Activated CD4-positive, alpha-beta memory T cell treated with anti-CD3 and anti-CD28 coated beads, Interleukin-2, amount 10 ng/mL, durations not matched to agents 7 days and 5 days (primary cell): Measurements from ENCODE around the gene EIF4A3. TPM values are rescaled to one million over a fixed set of nuclear protein-coding genes. Genes with fewer than 3 reads are reported as not detected.
A peak's percentile ranks its signal among the peaks of the same experiment; 100 is the strongest.

ENCODE experiments used
- CTCF ChIA-PET: fragments of 350-600 bp; sonication (Branson Sonifier 250); formaldehyde crosslinking; loops from one replicate; lab custom pipeline; 2021; ENCODE audit warnings: antibody characterized with exemption, inconsistent platforms; lab: Charles Lee
- POLR2A ChIA-PET: fragments of 350-600 bp; sonication (Branson Sonifier 250); formaldehyde crosslinking; loops from one replicate; lab custom pipeline; 2021; ENCODE audit warnings: antibody characterized with exemption; lab: Charles Lee
- DNase-seq: peaks from one replicate; pipeline ENCODE4 v3.0.0-alpha.2; 2020
- H3K27ac Mint-ChIP-seq: one replicate; pipeline ENCODE4 v1.8.0; 2021; ENCODE audit warnings: mild to moderate bottlenecking, mixed read lengths
- H3K27me3 Mint-ChIP-seq: one replicate; pipeline ENCODE4 v1.8.0; 2021; ENCODE audit warnings: mixed read lengths
- H3K36me3 Mint-ChIP-seq: one replicate; pipeline ENCODE4 v1.8.0; 2021; ENCODE audit warnings: low read depth, mixed read lengths
- H3K4me1 Mint-ChIP-seq: one replicate; pipeline ENCODE4 v1.8.0; 2021; ENCODE audit warnings: mixed read lengths
- H3K4me3 Mint-ChIP-seq: one replicate; pipeline ENCODE4 v1.8.0; 2021; ENCODE audit warnings: mild to moderate bottlenecking, mixed read lengths
- H3K9me3 Mint-ChIP-seq: one replicate; pipeline ENCODE4 v1.8.0; 2021; ENCODE audit warnings: mixed read lengths
- total RNA-seq, 2 experiments: library from RNA; stranded (reverse); gene quantifications; one replicate each; pipeline ENCODE4 v1.2.3, GENCODE V29; 2021

Gene EIF4A3
- total RNA-seq, 2 experiments from 2014 or later = 109 to 115 TPM

DNA sequence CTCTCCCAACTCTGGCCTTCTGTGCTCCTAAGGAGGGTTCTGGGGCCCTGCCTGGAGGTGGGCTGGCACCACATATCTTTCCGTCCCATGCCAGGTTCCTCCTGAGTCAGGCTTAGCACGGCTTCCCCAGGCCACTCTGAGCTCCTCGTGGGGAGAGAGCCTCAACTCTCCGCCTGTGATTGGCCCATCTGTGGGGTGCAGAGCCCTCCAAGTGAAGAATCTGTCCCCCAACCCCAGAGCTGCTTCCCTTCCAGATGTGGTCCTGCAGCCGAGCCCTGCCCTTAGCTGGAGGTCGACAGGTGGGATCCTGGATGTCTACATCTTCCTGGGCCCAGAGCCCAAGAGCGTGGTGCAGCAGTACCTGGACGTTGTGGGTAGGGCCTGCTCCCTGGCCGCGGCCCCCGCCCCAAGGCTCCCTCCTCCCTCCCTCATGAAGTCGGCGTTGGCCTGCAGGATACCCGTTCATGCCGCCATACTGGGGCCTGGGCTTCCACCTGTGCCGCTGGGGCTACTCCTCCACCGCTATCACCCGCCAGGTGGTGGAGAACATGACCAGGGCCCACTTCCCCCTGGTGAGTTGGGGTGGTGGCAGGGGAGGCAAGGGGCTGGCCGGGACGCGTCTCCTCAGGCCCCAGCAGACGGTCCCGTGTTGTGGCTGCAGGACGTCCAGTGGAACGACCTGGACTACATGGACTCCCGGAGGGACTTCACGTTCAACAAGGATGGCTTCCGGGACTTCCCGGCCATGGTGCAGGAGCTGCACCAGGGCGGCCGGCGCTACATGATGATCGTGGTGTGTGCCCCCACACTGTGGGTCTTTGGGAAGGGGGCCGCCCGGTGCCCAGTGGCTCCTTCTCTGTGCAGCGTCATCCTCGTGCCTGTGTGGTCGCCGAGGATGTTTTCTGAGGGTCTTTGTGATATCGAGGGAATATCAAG lies 38.6 kb downstream of the EIF4A3 start:
- Mint-ChIP-seq H3K4me3 (no peak overlapping the region), H3K9me3 (no peaks in the 10 kb centered on the region), H3K36me3 (no peaks in the 10 kb centered on the region), H3K27ac (no peak overlapping the region), H3K27me3 (no peaks in the 10 kb centered on the region), H3K4me1 (peaks cover 1% of the 10 kb centered on the region)
- CTCF ChIA-PET = no interaction called here
- no peak for DNase-seq
- POLR2A ChIA-PET = interaction anchor here (1.3 kb wide), 1 partner anchor 37 kb away, joined by 3 read pairs; no protein-coding TSS in a partner anchor

DNA sequence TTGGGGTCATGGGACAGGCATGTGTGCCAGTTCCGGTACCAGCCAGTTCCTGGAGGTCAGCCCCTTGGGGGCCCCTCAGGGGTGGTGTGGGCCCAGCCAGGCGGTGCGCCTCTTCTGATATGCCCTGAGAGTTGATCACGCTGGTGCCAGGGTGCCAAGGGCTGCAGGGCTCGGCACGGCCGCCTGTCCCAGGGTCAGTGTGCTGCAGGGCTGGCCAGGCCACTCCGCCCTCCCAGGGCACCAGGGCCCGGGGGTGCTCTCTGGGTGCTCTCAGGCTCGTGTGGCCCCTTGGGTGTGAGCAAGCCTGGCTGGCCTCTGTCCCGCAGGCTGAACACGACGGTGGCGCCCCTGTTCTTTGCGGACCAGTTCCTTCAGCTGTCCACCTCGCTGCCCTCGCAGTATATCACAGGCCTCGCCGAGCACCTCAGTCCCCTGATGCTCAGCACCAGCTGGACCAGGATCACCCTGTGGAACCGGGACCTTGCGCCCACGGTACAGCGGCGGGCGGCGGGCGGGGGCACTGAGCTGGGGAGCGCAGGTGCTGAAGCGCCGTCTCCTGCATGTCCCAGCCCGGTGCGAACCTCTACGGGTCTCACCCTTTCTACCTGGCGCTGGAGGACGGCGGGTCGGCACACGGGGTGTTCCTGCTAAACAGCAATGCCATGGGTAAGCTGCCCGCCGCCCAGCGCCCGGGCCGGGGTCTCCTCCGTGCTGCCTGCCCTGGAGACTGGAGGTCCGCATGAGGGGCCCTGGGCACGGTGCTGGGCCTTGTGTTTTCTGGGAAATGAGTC lies 39.5 kb downstream of the EIF4A3 start:
- Mint-ChIP-seq H3K4me1 (peaks cover 6% of the 10 kb centered on the region), H3K27ac (no peak overlapping the region), H3K27me3 (no peaks in the 10 kb centered on the region), H3K4me3 (no peak overlapping the region), H3K9me3 (no peaks in the 10 kb centered on the region), H3K36me3 (no peaks in the 10 kb centered on the region)
- no peak for DNase-seq
- CTCF ChIA-PET = no interaction called here
- POLR2A ChIA-PET = interaction anchor here (1.3 kb wide), 1 partner anchor 38 kb away, joined by 3 read pairs; no protein-coding TSS in a partner anchor

DNA sequence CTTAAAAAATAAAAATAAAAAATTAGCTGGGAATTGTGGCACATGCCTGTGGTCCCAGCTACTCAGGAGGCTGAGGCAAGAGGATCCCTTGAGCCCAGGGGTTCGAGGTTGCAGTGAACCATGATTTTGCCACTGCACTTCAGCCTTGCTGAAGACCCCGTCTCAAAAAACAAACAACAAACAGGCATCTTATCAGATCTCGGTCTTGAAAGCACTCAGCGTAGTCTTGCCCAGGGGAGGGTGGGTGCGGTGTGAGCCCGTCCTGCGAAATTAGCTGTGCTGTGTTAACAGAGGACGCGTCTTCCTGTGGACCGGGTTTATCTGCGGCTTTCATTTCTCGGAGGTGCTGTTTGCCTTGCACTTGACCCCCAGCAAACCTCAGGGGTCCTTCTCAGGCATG lies 40.2 kb downstream of the EIF4A3 start:
- DNase-seq = no peak
- Mint-ChIP-seq H3K4me1 (peaks cover 12% of the 10 kb centered on the region), H3K9me3 (no peaks in the 10 kb centered on the region), H3K27me3 (no peaks in the 10 kb centered on the region), H3K27ac (no peak overlapping the region), H3K4me3 (no peak overlapping the region), H3K36me3 (no peaks in the 10 kb centered on the region)
- CTCF ChIA-PET = no interaction called here
- POLR2A ChIA-PET = interaction anchor here (1.3 kb wide), 1 partner anchor 39 kb away, joined by 3 read pairs; no protein-coding TSS in a partner anchor

DNA sequence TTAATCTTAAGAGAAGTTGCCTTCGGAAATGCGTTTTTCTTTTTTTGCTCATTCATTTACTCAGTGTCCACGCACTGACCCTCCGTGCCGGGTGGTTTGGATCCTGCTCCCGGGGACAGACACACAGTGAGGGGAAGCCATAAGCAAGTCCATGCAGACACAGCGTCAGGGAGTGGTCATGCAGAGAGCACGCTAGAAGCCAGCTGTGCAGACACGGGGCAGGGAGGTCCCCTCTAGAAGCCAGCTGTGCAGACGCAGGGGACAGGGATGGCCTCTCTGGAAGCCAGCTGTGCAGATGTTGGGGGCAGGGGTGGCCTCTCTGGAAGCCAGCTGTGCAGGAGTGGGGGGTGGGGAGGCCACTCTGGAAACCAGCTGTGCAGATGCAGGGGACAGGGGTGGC lies 40.8 kb downstream of the EIF4A3 start:
- Mint-ChIP-seq H3K4me3 (no peak overlapping the region), H3K9me3 (no peaks in the 10 kb centered on the region), H3K4me1 (peaks cover 13% of the 10 kb centered on the region), H3K36me3 (no peaks in the 10 kb centered on the region), H3K27ac (no peak overlapping the region), H3K27me3 (no peaks in the 10 kb centered on the region)
- no peak for DNase-seq
- ChIA-PET CTCF (no interaction called here), POLR2A (no interaction called here)

DNA sequence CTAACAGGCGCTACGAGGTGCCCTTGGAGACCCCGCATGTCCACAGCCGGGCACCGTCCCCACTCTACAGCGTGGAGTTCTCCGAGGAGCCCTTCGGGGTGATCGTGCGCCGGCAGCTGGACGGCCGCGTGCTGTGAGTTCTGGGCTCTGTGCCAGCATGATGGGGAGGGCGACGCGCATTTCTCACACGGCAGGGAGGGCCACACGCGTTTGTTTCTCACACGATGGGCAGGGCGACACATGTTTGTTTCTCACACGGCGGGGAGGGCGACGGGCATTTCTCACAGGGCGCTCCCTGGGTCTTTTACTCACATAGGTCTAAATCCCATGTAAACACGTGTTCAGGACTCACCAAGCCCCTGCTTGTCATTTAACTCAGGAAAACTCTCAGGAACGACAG lies 41.2 kb downstream of the EIF4A3 start:
- no peak overlapping the region for H3K27ac Mint-ChIP-seq
- CTCF ChIA-PET = no interaction called here
- no peaks in the 10 kb centered on the region for H3K27me3 Mint-ChIP-seq
- DNase-seq = no peak
- H3K36me3 Mint-ChIP-seq = no peaks in the 10 kb centered on the region
- H3K9me3 Mint-ChIP-seq = no peaks in the 10 kb centered on the region
- H3K4me3 Mint-ChIP-seq = no peak overlapping the region
- POLR2A ChIA-PET = no interaction called here
- peaks cover 16% of the 10 kb centered on the region for H3K4me1 Mint-ChIP-seq

DNA sequence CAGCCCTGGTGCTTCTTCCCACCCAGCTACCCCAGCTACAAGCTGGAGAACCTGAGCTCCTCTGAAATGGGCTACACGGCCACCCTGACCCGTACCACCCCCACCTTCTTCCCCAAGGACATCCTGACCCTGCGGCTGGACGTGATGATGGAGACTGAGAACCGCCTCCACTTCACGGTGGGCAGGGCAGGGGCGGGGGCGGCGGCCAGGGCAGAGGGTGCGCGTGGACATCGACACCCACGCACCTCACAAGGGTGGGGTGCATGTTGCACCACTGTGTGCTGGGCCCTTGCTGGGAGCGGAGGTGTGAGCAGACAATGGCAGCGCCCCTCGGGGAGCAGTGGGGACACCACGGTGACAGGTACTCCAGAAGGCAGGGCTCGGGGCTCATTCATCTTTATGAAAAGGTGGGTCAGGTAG lies 42.0 kb downstream of the EIF4A3 start:
- Mint-ChIP-seq H3K4me1 (peaks cover 24% of the 10 kb centered on the region), H3K9me3 (no peaks in the 10 kb centered on the region), H3K27me3 (peaks cover 3% of the 10 kb centered on the region), H3K36me3 (no peaks in the 10 kb centered on the region), H3K27ac (no peak overlapping the region), H3K4me3 (no peak overlapping the region)
- no peak for DNase-seq
- CTCF ChIA-PET = no interaction called here
- POLR2A ChIA-PET = no interaction called here

DNA sequence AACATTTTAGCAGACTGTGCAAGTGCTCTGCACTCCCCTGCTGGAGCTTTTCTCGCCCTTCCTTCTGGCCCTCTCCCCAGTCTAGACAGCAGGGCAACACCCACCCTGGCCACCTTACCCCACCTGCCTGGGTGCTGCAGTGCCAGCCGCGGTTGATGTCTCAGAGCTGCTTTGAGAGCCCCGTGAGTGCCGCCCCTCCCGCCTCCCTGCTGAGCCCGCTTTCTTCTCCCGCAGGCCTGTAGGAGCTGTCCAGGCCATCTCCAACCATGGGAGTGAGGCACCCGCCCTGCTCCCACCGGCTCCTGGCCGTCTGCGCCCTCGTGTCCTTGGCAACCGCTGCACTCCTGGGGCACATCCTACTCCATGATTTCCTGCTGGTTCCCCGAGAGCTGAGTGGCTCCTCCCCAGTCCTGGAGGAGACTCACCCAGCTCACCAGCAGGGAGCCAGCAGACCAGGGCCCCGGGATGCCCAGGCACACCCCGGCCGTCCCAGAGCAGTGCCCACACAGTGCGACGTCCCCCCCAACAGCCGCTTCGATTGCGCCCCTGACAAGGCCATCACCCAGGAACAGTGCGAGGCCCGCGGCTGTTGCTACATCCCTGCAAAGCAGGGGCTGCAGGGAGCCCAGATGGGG lies 42.5 kb downstream of the EIF4A3 start:
- POLR2A ChIA-PET = interaction anchor here (0.9 kb wide), 1 partner anchor 41 kb away, joined by 3 read pairs; no protein-coding TSS in a partner anchor

DNA sequence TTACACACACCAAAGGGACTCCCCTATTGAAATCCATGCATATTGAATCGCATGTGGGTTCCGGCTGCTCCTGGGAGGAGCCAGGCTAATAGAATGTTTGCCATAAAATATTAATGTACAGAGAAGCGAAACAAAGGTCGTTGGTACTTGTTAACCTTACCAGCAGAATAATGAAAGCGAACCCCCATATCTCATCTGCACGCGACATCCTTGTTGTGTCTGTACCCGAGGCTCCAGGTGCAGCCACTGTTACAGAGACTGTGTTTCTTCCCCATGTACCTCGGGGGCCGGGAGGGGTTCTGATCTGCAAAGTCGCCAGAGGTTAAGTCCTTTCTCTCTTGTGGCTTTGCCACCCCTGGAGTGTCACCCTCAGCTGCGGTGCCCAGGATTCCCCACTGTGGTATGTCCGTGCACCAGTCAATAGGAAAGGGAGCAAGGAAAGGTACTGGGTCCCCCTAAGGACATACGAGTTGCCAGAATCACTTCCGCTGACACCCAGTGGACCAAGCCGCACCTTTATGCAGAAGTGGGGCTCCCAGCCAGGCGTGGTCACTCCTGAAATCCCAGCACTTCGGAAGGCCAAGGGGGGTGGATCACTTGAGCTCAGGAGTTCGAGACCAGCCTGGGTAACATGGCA lies 43.4 kb downstream of the EIF4A3 start:
- ChIA-PET CTCF (no interaction called here), POLR2A (interaction anchor here (0.9 kb wide), 1 partner anchor 42 kb away, joined by 3 read pairs; no protein-coding TSS in a partner anchor)
- no peaks in the 10 kb centered on the region for H3K36me3 Mint-ChIP-seq
- peaks cover 3% of the 10 kb centered on the region for H3K27me3 Mint-ChIP-seq
- H3K27ac Mint-ChIP-seq = no peak overlapping the region
- peaks cover 29% of the 10 kb centered on the region for H3K4me1 Mint-ChIP-seq
- H3K9me3 Mint-ChIP-seq = no peaks in the 10 kb centered on the region
- no peak for DNase-seq
- peak overlapping the region; percentile 40 for H3K4me3 Mint-ChIP-seq

More for the DNA sequence above, 42.5 kb downstream of the EIF4A3 start:
- H3K4me1 Mint-ChIP-seq = peaks cover 29% of the 10 kb centered on the region
- DNase-seq = no peak
- no peaks in the 10 kb centered on the region for H3K9me3 Mint-ChIP-seq
- no peak overlapping the region for H3K27ac Mint-ChIP-seq
- CTCF ChIA-PET = interaction anchor here (0.6 kb wide), 1 partner anchor 25 kb away, joined by 5 read pairs; no protein-coding TSS in a partner anchor
- no peaks in the 10 kb centered on the region for H3K36me3 Mint-ChIP-seq
- no peak overlapping the region for H3K4me3 Mint-ChIP-seq
- H3K27me3 Mint-ChIP-seq = peaks cover 3% of the 10 kb centered on the region

DNA sequence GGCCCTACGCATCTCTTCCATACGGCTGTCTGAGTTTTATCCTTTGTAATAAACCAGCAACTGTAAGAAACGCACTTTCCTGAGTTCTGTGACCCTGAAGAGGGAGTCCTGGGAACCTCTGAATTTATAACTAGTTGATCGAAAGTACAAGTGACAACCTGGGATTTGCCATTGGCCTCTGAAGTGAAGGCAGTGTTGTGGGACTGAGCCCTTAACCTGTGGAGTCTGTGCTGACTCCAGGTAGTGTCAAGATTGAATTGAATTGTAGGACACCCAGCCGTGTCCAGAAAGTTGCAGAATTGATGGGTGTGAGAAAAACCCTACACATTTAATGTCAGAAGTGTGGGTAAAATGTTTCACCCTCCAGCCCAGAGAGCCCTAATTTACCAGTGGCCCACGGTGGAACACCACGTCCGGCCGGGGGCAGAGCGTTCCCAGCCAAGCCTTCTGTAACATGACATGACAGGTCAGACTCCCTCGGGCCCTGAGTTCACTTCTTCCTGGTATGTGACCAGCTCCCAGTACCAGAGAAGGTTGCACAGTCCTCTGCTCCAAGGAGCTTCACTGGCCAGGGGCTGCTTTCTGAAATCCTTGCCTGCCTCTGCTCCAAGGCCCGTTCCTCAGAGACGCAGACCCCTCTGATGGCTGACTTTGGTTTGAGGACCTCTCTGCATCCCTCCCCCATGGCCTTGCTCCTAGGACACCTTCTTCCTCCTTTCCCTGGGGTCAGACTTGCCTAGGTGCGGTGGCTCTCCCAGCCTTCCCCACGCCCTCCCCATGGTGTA lies 44.1 kb downstream of the EIF4A3 start:
- CTCF ChIA-PET = no interaction called here

DNA sequence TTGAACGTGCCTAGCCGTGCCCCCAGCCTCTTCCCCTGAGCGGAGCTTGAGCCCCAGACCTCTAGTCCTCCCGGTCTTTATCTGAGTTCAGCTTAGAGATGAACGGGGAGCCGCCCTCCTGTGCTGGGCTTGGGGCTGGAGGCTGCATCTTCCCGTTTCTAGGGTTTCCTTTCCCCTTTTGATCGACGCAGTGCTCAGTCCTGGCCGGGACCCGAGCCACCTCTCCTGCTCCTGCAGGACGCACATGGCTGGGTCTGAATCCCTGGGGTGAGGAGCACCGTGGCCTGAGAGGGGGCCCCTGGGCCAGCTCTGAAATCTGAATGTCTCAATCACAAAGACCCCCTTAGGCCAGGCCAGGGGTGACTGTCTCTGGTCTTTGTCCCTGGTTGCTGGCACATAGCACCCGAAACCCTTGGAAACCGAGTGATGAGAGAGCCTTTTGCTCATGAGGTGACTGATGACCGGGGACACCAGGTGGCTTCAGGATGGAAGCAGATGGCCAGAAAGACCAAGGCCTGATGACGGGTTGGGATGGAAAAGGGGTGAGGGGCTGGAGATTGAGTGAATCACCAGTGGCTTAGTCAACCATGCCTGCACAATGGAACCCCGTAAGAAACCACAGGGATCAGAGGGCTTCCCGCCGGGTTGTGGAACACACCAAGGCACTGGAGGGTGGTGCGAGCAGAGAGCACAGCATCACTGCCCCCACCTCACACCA lies 44.8 kb downstream of the EIF4A3 start:
- Mint-ChIP-seq H3K9me3 (no peaks in the 10 kb centered on the region), H3K27me3 (peaks cover 3% of the 10 kb centered on the region), H3K27ac (peak overlapping the region; percentile 76), H3K4me1 (peaks cover 29% of the 10 kb centered on the region), H3K36me3 (no peaks in the 10 kb centered on the region), H3K4me3 (peak overlapping the region; percentile 81)
- DNase-seq = no peak
- ChIA-PET CTCF (interaction anchor here (0.6 to 2.5 kb wide), 66 partner anchors 8 to 1002 kb away, joined by 3 to 26 read pairs (median 4); partner anchors contain the start of genes EIF4A3, ENDOV and RNF213), POLR2A (interaction anchor here (1.0 to 1.8 kb wide), 15 partner anchors 10 to 710 kb away, joined by 3 to 19 read pairs (median 4); partner anchors contain the start of gene CBX8)

More for the DNA sequence above, 44.1 kb downstream of the EIF4A3 start:
- POLR2A ChIA-PET = interaction anchor here (1.6 to 1.7 kb wide), 2 partner anchors 43 to 49 kb away, joined by 4 to 19 read pairs; no protein-coding TSS in a partner anchor
- no peak overlapping the region for H3K27ac Mint-ChIP-seq
- no peaks in the 10 kb centered on the region for H3K9me3 Mint-ChIP-seq
- peak overlapping the region; percentile 81 for H3K4me3 Mint-ChIP-seq
- peaks cover 3% of the 10 kb centered on the region for H3K27me3 Mint-ChIP-seq
- no peaks in the 10 kb centered on the region for H3K36me3 Mint-ChIP-seq
- no peak for DNase-seq
- H3K4me1 Mint-ChIP-seq = peaks cover 29% of the 10 kb centered on the region
